ENCODE measurements around the gene ARVCF. TPM values are rescaled to one million over a fixed set of nuclear protein-coding genes. Genes with fewer than 3 reads are reported as not detected.

Gene ARVCF
- polyA plus RNA-seq, 1 of the 3 experiments (the other 2 are of a cell fraction) = 27.4 TPM

DNA sequence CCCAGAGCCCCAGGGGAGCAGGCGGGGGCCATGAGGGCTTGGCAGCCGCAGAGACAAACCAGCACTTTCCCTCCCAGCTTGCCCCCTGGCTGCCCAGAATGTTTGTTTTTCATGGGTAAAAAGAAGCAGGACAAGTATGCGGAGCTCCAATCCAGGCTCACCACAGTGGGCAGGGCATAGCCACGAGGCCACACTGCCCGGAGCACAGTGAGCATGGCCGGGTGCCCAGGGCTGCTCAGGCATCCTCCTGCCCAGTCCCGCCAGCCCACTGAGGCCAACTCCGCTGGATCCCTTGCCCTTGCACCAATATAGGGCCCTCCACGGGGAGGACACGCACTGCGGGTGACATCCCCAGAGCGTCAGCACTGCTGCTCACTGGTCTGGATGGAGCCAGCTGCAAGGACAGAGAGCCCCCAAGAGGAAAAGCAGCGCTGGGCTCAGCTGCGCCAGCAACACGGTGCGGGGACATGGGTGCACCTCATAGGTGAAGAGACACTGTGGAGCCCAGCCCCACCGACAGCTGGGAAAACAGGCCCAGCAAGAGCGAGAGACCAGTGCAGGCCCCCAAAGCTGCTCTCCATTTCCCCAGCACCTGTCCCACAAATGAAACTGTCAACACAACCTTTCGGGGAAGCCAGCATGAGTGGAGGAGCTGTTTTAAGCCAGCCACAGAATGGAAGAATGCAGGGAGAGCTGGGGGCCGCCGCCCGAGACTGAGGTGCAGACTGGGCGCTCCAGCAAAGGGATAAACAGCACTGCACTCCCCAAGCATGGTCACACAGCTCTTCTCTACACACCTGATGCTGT lies 24.8 kb downstream of the ARVCF start:
- no peaks in the 10 kb centered on the region for H3K9me3 ChIP-seq
- DNase-seq = no peak
- no peak overlapping the region for H3K4me3 ChIP-seq (ENCODE audit: low read depth in 2 of 2, low read length in 1 of 2)
- no peaks in the 10 kb centered on the region for H3K9me2 ChIP-seq
- H4K20me1 ChIP-seq (ENCODE audit: insufficient read depth) = no peaks in the 10 kb centered on the region
- no peaks in the 10 kb centered on the region for H3K79me2 ChIP-seq (ENCODE audit: insufficient read depth)
- no peak overlapping the region for H2AFZ ChIP-seq (ENCODE audit: low read depth)
- H3F3A ChIP-seq (replicated peaks; ENCODE audit: insufficient read depth) = no peaks in the 10 kb centered on the region
- H3K4me1 ChIP-seq (ENCODE audit: control insufficient read depth in 1 of 2, insufficient read depth in 2 of 2, low read depth in 1 of 2, low read length in 1 of 2) = peaks cover 0 to 68% of the 10 kb centered on the region in 2 experiments; a peak in 2 of 4 replicates
- ChIA-PET POLR2A (interaction anchor here (1.1 to 1.6 kb wide), 2 partner anchors 17 to 24 kb away, joined by 3 to 6 read pairs; no protein-coding TSS in a partner anchor), CTCF (interaction anchor here (0.8 to 16.4 kb wide), 4 partner anchors 16 to 44 kb away, joined by 3 to 224 read pairs (median 9); no protein-coding TSS in a partner anchor)
- H3K27me3 ChIP-seq (ENCODE audit: insufficient read depth) = no peaks in the 10 kb centered on the region
- TF ChIP-seq FOXJ3 (CRISPR knock-in tag; IDR thresholded peaks at IDR 0.05) (0 out of 2 replicates have a peak, but pooled peaks have one; percentile 11), GATA2 (CRISPR knock-in tag; IDR thresholded peaks at IDR 0.05) (no peak), CHD2 (IDR thresholded peaks at IDR 0.05; ENCODE audit: low read length, partially characterized antibody) (no peak), TCF12 (IDR thresholded peaks at IDR 0.05) (no peak)
- TF ChIP-seq, protein P1, sequence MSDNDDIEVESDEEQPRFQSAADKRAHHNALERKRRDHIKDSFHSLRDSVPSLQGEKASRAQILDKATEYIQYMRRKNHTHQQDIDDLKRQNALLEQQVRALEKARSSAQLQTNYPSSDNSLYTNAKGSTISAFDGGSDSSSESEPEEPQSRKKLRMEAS (IDR thresholded peaks at IDR 0.05; ENCODE audit: low read depth) = no peak
- no peak overlapping the region for H3K9ac ChIP-seq
- H3K36me3 ChIP-seq (replicated peaks in 1 of 2; ENCODE audit: control insufficient read depth in 1 of 2, insufficient read depth in 2 of 2, low read length in 1 of 2) = no peaks in the 10 kb centered on the region
- no peak overlapping the region for H3K4me2 ChIP-seq
- 91% methylated on average over 7 of the region's 23 CpGs for WGBS (ENCODE audit: low lambda C conversion rate)
- peak overlapping the region in 1 of 2 experiments; percentile 91; a peak in 2 of 4 replicates for H3K27ac ChIP-seq (ENCODE audit: low read depth in 2 of 2, low read length in 1 of 2)

DNA sequence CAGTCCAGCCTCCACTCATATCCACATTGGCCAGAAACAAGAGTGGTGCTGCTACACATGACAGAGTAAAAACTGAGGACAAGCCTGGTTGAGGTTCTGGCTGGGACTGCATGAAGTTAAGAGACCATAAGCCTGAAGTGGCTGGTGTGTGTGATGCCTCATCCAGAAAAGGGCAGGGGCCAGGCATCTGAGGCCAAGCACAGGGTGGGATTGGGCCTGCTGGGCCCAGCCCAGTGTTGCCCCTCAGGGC lies 25.3 kb downstream of the ARVCF start:
- no peak overlapping the region for H3K9ac ChIP-seq
- H3K4me1 ChIP-seq (ENCODE audit: control insufficient read depth in 1 of 2, insufficient read depth in 2 of 2, low read depth in 1 of 2, low read length in 1 of 2) = peaks cover 0 to 63% of the 10 kb centered on the region in 2 experiments; a peak in 2 of 4 replicates
- H3K9me2 ChIP-seq = no peaks in the 10 kb centered on the region
- H3K9me3 ChIP-seq = no peaks in the 10 kb centered on the region
- H3K27ac ChIP-seq (ENCODE audit: low read depth in 2 of 2, low read length in 1 of 2) = peak overlapping the region in 1 of 2 experiments; percentile 91; a peak in 2 of 4 replicates
- H3K79me2 ChIP-seq (ENCODE audit: insufficient read depth) = no peaks in the 10 kb centered on the region
- H4K20me1 ChIP-seq (ENCODE audit: insufficient read depth) = no peaks in the 10 kb centered on the region
- H3K36me3 ChIP-seq (replicated peaks in 1 of 2; ENCODE audit: control insufficient read depth in 1 of 2, insufficient read depth in 2 of 2, low read length in 1 of 2) = no peaks in the 10 kb centered on the region
- DNase-seq = no peak
- ChIA-PET CTCF (interaction anchor here (0.7 to 16.4 kb wide), 5 partner anchors 10 to 55 kb away, joined by 3 to 224 read pairs (median 4); no protein-coding TSS in a partner anchor), POLR2A (interaction anchor here (1.1 to 1.6 kb wide), 2 partner anchors 18 to 24 kb away, joined by 3 to 6 read pairs; no protein-coding TSS in a partner anchor)
- H3F3A ChIP-seq (replicated peaks; ENCODE audit: insufficient read depth) = no peaks in the 10 kb centered on the region
- TF ChIP-seq FOXJ3 (CRISPR knock-in tag; IDR thresholded peaks at IDR 0.05) (0 out of 2 replicates have a peak, but pooled peaks have one; percentile 7), TAF1 (IDR thresholded peaks at IDR 0.05; ENCODE audit: borderline replicate concordance, low read depth, low read length) (no peak)
- no peak overlapping the region for H2AFZ ChIP-seq (ENCODE audit: low read depth)
- no peaks in the 10 kb centered on the region for H3K27me3 ChIP-seq (ENCODE audit: insufficient read depth)
- no peak overlapping the region for H3K4me2 ChIP-seq
- H3K4me3 ChIP-seq (ENCODE audit: low read depth in 2 of 2, low read length in 1 of 2) = no peak overlapping the region

DNA sequence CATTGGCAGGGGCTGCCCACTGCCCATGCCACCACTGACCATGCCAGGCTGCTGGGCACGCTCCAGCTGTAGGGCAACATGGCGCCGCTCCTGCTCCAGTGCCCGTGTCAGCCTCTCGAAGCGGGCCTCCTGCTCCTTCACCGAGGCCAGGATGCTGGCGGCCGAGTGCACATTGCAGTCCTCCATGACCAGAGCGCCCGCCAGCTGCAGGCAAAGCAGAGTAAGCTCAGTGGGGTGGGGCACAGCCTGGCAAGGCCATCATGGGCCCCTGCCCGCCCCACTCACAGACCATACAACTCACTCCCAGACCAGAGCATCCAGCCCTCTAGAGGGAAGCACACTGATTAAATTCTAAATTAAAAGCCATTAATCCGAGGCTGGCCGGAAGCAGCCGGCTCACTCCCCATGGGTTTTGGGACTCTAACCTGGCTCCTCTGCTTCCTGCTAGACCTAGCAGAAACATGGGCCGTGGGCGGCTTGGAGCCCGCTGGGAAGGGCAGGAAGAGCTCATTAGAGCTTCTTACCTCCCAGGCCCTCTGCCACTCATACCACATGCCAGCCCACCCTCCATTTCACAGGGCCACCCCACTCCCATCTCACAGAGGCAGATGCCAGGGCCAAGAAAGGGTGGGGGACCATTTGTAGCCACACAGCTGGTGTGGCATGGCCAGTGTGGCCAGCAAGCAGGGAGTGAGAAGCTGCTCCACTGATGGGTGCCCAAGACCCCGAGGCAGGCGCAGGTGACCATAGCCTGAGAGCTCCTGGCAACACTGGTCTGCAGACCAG lies 25.8 kb downstream of the ARVCF start:
- POLR2A ChIA-PET = interaction anchor here (1.1 to 1.6 kb wide), 3 partner anchors 19 to 25 kb away, joined by 3 to 6 read pairs (median 4); no protein-coding TSS in a partner anchor
- H4K20me1 ChIP-seq (ENCODE audit: insufficient read depth) = peaks cover 3% of the 10 kb centered on the region; the same call in 1 of the 2 replicates
- WGBS (ENCODE audit: low lambda C conversion rate) = 65% methylated on average over 3 of the region's 20 CpGs
- no peaks in the 10 kb centered on the region for H3K79me2 ChIP-seq (ENCODE audit: insufficient read depth)
- no peaks in the 10 kb centered on the region for H3K9me2 ChIP-seq
- H3K9ac ChIP-seq = no peak overlapping the region
- CTCF ChIA-PET = interaction anchor here (0.6 to 16.4 kb wide), 10 partner anchors 9 to 260 kb away, joined by 3 to 224 read pairs (median 3); partner anchors contain the start of genes COMT and TXNRD2
- H3F3A ChIP-seq (replicated peaks; ENCODE audit: insufficient read depth) = no peaks in the 10 kb centered on the region
- H3K4me3 ChIP-seq (ENCODE audit: low read depth in 2 of 2, low read length in 1 of 2) = no peak overlapping the region
- peak overlapping the region in 1 of 2 experiments; percentile 91; a peak in 2 of 4 replicates for H3K27ac ChIP-seq (ENCODE audit: low read depth in 2 of 2, low read length in 1 of 2)
- H3K36me3 ChIP-seq (replicated peaks in 1 of 2; ENCODE audit: control insufficient read depth in 1 of 2, insufficient read depth in 2 of 2, low read length in 1 of 2) = no peaks in the 10 kb centered on the region
- peak; percentile 78 for DNase-seq
- no peaks in the 10 kb centered on the region for H3K27me3 ChIP-seq (ENCODE audit: insufficient read depth)
- H3K9me3 ChIP-seq = no peaks in the 10 kb centered on the region
- peaks cover 0 to 63% of the 10 kb centered on the region in 2 experiments; a peak in 2 of 4 replicates for H3K4me1 ChIP-seq (ENCODE audit: control insufficient read depth in 1 of 2, insufficient read depth in 2 of 2, low read depth in 1 of 2, low read length in 1 of 2)
- no peak overlapping the region for H2AFZ ChIP-seq (ENCODE audit: low read depth)
- no peak overlapping the region for H3K4me2 ChIP-seq
- TF ChIP-seq, protein P2, sequence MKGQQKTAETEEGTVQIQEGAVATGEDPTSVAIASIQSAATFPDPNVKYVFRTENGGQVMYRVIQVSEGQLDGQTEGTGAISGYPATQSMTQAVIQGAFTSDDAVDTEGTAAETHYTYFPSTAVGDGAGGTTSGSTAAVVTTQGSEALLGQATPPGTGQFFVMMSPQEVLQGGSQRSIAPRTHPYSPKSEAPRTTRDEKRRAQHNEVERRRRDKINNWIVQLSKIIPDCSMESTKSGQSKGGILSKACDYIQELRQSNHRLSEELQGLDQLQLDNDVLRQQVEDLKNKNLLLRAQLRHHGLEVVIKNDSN (IDR thresholded peaks at IDR 0.05; ENCODE audit: borderline replicate concordance, low read depth) = no peak
- TF ChIP-seq, protein P3, sequence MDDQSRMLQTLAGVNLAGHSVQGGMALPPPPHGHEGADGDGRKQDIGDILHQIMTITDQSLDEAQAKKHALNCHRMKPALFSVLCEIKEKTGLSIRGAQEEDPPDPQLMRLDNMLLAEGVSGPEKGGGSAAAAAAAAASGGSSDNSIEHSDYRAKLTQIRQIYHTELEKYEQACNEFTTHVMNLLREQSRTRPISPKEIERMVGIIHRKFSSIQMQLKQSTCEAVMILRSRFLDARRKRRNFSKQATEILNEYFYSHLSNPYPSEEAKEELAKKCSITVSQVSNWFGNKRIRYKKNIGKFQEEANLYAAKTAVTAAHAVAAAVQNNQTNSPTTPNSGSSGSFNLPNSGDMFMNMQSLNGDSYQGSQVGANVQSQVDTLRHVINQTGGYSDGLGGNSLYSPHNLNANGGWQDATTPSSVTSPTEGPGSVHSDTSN (IDR thresholded peaks at IDR 0.05) = no peak
- TF ChIP-seq RCOR1 (IDR thresholded peaks at IDR 0.05; ENCODE audit: low read length) (no peak), POLR2AphosphoS5 (IDR thresholded peaks at IDR 0.05; ENCODE audit: low read depth, low read length) (no peak), MEF2A (IDR thresholded peaks at IDR 0.05; ENCODE audit: borderline replicate concordance, low read depth) (no peak), SMC3 (IDR thresholded peaks at IDR 0.05; ENCODE audit: low read depth, low read length) (no peak), MXI1 (IDR thresholded peaks at IDR 0.05; ENCODE audit: low read depth, low read length) (no peak), GATA2 (CRISPR knock-in tag; IDR thresholded peaks at IDR 0.05) (no peak), RAD21 (IDR thresholded peaks at IDR 0.05; ENCODE audit: low read length) (no peak)
- TF ChIP-seq, protein P4, sequence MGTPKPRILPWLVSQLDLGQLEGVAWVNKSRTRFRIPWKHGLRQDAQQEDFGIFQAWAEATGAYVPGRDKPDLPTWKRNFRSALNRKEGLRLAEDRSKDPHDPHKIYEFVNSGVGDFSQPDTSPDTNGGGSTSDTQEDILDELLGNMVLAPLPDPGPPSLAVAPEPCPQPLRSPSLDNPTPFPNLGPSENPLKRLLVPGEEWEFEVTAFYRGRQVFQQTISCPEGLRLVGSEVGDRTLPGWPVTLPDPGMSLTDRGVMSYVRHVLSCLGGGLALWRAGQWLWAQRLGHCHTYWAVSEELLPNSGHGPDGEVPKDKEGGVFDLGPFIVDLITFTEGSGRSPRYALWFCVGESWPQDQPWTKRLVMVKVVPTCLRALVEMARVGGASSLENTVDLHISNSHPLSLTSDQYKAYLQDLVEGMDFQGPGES (IDR thresholded peaks at IDR 0.05; ENCODE audit: low read depth, low read length) = no peak
- TF ChIP-seq, protein P1 (IDR thresholded peaks at IDR 0.05; ENCODE audit: low read depth) = no peak

Measured in SK-N-SH (cell line).